ENCODE measurements around the gene ARSG.

Gene ARSG

GRCh38 chr17:68379692-68380677, 88.7 kb downstream of the ARSG start:
- DNase-seq: no peak

GRCh38 chr17:68381076-68381900, 90.0 kb downstream of the ARSG start:
- DNase-seq: no peak

GRCh38 chr17:68382582-68383085, 91.3 kb downstream of the ARSG start:
- DNase-seq: no peak

- no peak for DNase-seq
Observed at GRCh38 chr17:68383120-68383442, 91.8 kb downstream of the ARSG start.

- DNase-seq: no peak
Observed at GRCh38 chr17:68383443-68384321, 92.4 kb downstream of the ARSG start.

- DNase-seq: no peak
Observed at GRCh38 chr17:68384471-68384870, 93.2 kb downstream of the ARSG start.

GRCh38 chr17:68384941-68385340, 93.6 kb downstream of the ARSG start:
- no peak for DNase-seq

GRCh38 chr17:68385490-68386215, 94.4 kb downstream of the ARSG start:
- DNase-seq: no peak

- DNase-seq: no peak
Observed at GRCh38 chr17:68387435-68388218, 96.3 kb downstream of the ARSG start.

- no peak for DNase-seq
Observed at GRCh38 chr17:68389041-68389440, 97.7 kb downstream of the ARSG start.

- no peak for DNase-seq
Observed at GRCh38 chr17:68390888-68391545, 99.7 kb downstream of the ARSG start.

GRCh38 chr17:68391561-68392268, 100.4 kb downstream of the ARSG start:
- no peak for DNase-seq

- DNase-seq: no peak
Observed at GRCh38 chr17:68394608-68395331, 103.5 kb downstream of the ARSG start.

GRCh38 chr17:68396226-68397107, 105.2 kb downstream of the ARSG start:
- no peak for DNase-seq

- no peak for DNase-seq
Observed at GRCh38 chr17:68397108-68397536, 105.8 kb downstream of the ARSG start.

GRCh38 chr17:68398691-68399637, 107.7 kb downstream of the ARSG start:
- DNase-seq: no peak

Data from NCI-H1105 treated with DMSO at 0.1 percent for 48 hours (cell line).